CD4-positive, alpha-beta T cell treated with Interleukin-15 for 4 hours (primary cell): ENCODE data around the gene ATP11A.

ENCODE experiments used
- DNase-seq: peaks from one replicate; pipeline ENCODE4 v3.0.0-alpha.2; 2020; ENCODE audit warnings: low spot score

The ATP11A gene

DNA sequence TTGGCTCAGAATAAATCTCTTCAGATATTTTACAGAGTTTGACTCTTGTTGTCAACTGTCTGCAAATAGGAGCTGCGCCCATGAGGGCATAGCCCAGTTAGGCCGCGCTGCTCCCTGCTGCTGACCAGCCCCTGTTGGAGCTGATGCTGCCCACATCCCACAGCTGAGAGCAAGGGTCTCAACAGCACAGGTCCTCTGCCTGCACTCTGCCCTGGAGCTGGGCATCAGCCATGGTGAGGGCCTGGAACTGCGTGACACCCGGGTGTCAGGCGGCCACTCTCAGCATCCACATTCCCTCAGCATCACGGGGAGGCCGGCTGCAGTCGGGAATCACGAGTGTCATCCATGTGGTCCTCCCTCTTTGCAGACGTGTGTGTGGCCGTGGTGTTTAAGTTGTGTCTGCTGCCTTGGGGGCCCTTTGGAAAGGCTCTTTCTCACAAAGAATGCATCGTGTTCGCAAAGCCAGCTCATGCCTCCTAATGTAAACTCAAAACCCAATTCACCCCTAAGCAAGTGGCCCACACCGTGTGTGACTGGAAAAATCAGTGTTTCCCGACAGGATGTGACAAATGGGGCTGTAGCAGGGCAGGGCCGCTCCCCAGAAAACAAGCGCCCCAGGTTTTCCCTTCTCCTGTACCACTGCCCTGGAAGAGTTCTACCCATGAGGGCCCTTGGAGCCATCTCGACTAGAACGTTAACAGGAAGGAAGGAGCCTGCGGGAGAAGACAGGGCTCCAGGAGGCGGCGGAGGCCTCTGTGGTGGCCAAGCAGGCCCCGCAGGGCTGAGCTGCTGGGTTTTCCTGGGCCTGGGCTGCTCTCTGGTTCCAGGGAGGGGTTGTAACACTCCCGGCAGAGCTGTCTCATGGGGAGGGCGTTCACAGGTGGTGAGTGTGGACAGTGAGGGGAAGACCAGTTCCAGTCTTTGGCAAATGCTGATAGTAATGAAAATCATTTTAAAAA is 20.3 kb downstream of the ATP11A start:
- no peak for DNase-seq

DNA sequence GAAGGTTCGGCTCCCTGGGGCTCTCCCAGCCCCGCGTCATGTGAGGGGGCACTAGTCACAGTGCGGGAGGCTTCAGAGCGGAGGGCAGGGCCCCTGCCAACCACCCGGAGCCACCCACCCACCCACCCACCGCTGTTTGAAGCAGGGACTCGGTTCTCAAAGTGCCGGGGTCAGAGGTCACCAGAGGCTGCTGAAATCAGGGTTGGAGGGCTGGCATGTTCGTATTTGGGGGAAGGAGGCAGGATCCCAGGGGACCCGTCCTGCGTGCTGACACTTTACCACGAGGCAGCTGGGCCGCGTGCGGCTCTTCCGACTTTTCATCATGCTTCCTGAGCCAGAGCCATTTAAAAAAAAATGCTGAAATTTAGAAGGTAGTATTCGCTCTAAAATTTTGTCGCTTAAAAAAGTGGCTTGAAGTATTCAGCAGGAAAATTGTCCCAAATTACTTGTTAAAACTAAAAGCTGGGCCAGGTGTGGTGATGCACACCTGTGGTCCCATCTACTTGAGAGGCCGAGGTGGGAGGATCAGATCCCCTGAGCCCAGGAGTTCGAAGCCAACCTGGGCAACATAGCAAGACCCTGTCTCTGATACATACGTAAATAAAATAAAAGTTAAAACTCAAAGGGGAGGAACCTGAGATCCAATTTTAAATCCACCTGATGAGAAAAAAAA is 21.2 kb downstream of the ATP11A start:
- no peak for DNase-seq

DNA sequence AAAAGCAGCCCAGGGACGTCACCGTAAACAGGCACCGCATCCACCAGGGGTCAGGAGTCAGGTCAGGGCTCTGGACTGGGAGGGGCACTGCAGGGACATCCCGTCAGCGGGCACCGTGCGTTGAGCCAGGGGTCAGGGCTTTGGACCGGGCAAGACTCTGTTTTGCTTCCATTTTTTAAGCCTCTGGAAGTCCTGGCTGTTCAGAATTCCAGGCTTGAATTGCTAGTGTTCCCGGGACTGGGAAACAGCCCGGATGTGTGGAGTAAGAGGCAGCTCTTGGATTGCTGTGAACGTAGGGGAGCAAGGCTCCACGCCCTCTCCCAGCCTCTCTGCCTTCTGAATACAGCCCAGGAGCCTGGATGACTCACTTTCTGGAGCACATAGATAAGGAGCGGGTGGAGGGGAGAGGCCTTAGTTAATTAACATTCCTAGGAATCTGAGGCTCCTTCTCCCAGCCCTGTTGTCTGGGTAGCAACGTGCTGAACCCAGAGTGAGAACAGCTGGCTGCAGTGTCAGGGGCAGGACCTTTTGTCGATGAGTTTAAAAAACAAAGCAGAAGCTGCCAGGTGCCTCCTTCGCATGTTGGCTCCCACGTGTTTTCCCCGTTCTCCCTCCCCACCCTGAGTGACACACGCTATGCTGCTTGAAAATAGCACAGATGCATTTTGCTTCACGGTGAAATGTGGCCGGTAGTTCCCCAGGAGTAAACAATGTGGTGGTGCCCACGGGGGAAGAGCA is 21.9 kb downstream of the ATP11A start:
- DNase-seq = no peak

DNA sequence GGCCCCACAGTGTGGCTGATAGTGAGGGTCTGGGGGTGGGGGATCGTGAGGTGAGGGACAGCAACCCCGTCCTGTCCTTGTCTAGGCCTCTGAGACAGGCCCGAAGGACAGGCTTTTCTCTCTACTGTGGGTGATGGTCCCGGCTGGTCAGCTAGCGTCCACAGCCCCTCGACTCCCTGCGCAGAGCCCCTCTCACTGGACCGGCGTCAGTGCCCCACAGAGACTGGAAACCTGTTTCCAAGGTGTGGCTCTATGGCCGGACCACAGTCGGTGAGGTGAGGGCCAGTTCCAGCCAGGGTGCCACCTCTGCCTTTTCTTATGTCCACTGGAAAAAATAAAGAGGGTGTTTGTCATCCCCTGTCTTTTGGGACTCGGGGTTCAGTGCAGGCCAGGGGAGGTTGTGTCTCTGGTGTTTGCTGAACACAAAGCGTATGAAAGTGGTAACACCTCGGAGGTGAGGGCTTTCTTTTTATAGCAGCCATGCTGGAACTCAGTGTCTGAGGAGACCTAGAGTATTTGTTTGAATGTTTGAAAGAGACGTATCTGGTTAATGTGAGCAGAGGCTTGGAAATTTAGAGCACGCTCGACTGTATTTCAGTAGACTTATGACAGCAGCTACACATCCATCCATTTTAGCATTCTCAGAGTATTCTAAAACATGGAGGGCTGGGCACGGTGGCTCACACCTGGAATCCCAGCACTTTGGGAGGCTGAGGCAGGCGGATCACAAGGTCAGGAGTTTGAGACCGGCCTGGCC is 22.8 kb downstream of the ATP11A start:
- no peak for DNase-seq

DNA sequence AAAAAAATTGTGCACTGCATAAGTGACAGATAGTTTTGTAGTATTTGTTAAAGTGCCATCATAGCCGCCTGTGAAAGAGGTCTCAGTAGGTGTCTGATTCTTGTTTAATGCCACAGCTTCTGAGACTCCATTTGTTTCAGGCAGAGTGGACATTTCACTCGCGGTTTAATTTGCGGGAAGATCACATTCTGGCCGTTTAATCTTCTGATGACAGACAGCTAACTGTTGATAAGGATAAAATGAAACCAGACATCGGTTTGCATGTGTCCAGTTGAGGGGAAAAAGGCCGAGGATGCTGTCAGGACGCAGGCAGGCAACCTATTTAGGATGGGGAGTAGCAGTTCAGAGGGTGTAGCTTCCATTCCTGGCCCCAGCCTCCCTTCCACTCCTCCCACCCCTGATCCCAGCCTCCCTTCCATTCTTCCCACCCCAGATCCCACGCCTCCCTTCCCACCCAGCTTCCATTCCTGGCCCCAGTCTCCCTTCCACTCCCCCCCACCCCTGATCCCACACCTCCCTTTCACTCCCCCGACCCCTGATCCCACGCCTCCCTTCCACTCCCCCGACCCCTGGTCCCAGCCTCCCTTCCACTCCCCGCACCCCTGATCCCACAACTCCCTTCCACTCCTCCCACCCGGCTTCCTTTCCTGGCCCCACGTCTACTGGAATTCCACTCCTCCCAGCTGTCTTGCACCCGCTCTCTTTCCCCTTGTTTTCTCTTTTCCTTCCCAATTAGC is 23.8 kb downstream of the ATP11A start:
- no peak for DNase-seq

DNA sequence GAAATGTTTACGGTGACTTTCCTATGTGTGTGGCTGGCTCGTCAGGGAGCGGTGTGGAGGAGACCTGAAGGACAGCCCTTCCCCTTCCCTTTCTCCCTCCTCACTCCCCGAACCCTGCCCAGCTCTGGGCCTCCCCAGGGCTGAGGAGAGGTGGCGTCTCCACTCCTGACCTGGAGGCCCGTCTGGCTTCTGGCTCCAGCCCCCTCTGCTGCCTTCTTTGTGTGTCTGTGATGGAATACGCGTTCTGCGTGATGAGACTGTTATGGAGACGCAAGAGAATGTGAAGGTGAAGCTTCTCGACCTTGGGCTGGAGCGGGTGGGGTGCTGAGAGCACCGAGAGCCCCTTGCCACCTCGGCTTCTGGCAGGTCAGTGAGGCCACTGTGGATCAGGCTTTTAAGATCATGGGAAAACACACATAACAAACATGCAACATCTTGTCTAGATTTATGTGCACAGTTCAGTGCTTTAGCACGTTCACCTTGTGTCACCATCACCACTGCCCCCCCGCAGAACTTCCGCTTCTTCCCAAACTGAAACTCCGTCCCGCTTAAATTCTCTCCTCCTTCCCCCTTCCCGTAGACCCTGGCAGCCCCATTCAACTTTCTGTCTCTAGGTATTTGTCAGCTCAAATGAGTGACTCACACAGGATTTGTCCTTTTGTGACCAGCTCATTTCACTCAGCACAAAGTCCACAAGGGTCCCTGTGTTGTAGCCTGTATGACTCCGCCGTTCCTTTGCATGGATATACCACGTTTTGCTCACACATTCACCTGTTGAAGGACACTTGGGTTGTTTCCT is 24.7 kb downstream of the ATP11A start:
- DNase-seq = no peak

DNA sequence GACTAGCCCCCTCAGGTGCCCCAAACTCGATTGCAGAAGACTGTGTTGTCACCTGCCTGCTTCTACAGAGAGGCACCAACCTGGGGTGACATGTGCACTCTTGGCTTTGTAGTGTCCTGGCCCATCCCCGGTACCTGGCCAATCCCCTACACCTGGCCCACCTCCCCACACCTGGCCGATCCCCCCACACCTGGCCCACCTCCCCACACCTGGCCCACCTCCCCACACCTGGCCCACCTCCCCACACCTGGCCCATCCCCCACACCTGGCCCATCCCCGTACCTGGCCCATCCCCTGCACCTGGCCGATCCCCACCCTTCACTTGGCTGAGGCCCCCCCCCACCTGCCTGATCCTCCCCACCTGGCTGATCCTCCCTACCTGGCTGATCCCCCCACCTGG is 25.4 kb downstream of the ATP11A start:
- DNase-seq = no peak

DNA sequence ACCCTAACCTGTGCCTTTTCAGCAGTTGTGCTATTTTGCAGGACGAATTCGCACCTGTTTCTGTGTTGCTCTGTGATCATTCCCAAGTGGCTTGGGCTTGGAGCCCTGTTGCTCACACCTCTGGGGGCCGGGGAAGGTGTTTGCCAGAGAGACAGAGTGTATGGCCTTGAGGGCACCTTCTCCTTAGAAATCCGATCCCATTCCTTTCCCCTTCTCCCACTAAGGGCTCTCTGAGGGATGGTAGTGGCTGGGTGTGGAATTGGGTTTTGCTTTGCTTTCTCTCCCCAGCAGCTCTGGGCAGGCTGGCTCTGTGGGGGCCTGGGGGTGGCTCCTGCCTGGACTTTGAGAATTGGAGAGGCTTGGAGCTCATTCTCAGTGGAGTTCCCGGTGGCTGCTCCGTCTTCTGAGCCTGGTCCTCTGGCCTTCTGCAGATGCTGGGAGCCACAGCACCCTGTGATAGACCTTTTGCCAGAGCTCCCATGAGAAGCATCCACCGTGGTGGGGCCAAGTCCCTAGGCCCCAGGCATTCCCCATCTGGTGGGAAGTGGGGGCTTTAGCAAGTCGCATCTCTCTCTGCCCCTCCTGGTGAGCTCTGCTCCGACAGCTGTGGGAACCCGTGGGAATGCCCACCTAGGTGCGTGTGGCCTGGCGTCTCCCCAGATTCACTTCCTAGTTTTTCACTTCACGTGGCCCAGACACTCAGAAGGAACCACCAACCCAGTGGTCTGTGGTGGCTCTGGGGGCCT is 26.1 kb downstream of the ATP11A start:
- no peak for DNase-seq

DNA sequence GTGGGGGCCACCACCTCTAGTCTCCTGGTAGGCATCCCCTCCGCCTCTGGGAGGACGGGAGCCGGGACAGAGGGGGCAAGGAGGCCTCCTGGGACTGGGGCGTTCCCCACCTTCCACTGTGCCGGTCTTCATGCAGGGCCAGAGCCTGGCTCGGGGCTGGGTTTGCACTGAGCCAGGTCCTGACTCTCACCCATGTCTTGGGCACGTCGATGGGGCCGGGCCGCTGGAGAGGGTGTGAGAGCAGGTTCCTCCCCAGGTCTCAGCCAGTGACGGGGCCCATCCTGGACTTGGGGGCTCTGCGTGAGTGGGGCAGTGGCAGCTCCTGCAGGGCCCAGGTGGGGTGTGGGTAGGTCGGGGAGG is 26.6 kb downstream of the ATP11A start:
- no peak for DNase-seq

DNA sequence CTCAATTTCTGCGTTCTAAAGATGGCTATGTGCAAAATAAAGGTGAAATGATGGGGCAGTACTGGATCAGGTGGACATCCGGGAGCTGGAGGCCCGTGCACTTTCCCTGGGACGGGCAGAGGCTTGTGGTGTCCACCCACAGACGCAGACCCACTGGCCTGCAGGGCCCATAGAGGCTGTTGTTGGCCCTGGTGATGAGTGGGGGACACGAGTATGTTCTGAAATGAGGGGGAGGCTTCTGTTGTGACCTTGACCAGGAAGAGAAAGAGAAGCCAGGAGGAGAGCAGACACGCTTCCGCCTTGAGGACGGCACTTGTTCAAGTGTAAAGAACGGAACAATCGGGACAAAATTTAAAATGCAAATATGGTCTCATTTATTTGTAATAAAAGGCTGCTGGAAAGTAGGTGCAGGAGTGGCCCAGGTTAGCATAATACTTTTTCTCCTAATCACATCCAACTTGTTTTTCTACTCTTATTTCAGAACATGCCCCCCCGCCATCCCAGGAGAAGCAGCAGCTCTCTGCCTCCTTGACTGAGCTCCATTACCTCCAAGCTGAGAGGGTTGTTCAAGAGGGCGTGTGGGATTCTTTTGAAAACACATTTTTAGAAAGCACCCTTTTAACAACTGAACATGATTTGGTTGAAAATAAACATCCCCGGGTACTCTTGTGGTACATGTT is 27.1 kb downstream of the ATP11A start:
- no peak for DNase-seq

DNA sequence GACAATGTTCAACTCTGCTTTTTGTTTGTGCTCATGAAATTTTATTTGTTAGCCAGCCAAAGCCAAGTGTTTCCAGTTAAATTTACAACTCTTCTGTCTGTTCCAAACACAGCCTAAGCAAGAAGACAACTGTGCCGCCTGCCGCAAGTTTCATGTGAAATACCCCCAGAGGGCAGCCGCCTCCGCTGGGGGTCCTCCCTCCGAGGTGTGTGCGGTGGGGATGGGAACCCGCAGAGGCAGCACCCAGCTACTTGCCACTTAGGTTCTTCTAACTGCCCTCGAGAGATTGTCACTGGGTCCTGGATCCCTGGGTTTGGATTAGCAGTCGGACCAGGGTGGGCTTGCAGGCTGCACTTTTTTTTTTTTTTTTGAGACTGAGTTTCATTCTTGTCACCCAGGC is 28.5 kb downstream of the ATP11A start:
- no peak for DNase-seq

DNA sequence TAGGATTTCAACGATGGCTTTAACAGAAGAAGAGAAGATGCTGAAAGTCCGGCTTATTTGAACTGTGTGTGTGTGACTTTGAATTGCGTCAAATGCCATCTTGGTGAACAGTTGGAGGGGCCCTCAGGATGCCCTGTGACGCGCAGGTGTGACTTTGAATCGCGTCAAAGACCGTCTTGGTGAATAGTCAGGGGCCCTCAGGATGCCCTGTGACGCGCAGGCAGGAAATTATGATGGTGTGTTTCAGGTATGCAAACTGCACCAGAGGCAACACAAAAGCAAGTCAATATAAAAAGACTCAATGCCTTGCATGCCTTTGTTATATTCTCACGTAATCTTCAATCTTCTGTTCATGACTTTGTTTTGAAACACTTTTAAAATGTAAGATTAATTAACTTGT is 29.2 kb downstream of the ATP11A start:
- DNase-seq = no peak

DNA sequence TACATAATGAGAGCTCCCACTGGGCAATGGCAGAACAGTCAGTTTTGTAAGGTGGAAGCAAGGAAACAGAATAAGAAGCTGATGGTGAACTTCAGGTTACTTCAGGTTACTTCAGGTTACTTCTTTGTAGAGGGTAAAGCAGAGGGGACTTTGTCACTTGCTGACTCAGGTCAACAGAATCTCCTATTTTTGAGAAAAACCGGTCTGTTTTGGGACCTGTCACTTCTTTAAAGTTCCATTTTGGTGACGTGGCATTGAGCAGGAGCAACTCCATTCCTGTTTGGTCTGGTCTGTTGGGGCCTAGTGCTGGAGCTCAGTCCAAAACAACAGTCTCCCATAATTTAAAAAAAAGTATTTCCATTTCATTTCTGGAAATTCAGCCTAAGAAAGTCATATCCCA is 29.7 kb downstream of the ATP11A start:
- no peak for DNase-seq

DNA sequence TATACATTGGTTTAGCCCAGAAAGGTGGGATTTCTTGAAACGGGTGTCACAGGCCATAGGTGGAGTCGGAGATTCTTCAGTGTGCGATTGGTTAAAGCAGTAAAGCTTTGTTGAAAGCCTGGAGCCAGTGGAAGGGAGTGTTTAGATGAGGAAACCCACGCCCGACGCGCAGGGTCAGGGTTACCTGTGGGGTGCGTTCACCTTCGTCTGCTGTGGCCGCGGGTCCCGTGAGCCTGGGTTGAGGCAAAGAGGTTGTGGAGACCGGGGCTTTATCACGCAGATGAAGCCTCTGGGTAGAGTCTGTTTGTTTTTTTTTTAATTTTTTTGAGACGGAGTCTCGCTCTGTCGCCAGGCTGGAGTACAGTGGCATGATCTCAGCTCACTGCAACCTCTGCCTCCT is 30.4 kb downstream of the ATP11A start:
- DNase-seq = no peak

DNA sequence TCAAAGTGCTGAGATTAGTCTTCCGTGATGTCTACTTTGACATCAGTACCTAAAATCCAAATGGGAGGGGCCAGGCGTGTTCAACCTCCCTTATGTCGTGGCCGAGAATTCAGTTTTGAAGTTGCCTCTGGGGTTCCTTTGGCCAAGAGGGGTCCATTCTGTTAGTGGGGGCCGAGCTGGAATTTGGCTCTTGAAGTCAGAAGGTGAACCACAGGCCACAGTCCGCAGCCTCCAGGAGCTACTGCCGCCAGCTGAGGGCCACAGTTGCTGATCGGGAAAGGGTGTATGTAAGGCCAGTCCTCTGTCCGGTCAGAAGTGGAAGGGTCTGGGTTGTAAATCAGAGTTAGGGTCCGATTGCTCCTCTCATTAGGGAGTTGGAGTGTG is 31.0 kb downstream of the ATP11A start:
- DNase-seq = no peak

DNA sequence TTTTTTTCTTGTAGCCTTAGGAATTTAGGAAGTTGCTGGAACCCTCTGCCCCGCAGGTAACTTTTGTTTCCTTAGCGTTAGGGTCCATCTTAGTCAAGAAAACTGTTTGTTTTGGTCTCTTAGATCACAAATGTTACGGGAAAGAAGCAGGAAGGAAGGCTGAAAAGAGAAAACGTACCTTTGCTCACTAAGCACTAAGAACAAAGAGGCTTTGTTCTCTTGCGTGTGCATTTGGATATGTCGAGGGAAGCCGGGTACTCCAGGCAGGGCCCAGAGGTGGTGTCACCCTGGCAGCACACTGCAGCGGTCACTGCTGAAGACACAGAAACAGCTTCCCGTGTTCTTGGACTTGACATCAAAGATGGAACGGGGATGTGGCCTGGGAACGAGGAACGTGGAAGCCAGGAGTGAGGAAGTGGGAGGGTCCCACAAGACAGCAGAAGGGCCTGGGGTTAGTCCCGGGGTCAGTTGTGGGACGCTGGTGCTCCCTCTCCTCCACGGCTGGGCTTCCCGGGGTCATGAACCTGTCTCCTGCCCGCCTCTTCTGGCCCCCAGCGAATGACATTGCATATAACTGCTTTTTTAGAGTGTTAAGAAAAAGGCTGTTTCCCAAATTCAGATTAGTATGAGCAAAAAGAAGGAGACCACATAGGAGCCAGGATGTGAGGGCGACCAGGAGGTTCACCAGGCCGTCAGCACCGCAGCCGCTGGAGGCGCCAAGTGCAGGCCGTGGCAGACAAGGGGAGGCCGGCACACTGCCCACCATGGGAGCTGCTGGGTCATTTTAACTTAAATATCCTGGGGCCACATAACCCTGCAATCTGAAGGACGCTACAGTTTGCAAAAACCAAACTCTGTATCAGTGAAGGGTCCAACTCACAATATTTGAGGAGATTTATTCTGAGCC is 31.6 kb downstream of the ATP11A start:
- DNase-seq = no peak

DNA sequence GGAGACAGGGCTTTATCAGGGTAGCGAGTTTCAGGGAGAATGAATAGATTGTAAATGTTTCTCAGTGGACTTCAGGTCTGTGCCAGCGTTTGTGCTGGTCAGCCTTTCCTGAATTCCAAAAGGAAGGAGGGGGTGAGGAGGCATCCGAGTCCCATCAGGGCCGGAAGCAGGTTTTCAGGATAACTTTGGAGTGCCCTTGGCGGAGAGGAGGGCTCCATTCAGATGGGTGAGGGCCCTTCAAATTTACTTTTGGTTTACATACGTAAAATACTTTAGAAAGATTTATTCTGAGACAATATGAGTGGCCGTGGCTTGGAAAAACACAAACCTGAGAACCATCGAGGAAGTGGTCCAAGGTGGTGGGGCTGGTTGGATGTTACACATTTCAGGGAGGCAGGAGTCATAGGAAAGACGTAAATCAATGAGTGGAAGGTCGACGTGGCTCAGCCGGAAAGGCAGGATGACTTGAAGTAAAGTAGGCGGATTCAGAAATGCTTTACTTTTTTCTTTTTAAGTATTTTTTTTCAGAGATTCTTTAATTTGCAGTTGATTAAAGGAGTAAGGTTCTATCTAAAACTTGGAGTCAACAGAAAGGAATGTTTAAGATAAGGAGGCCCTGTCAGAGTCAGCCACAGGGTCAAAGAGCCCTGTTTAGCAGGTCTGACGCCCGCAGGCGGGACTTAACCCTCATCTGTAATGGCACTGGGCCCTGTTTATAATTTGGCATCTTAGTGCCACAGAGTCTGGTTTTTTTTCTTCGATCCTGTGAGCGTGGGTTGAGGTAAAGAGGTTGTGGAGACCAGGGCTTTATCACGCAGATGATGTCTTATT is 32.8 kb downstream of the ATP11A start:
- DNase-seq = no peak
